Measurements from ENCODE around the gene PRR16. TPM values are rescaled to one million over a fixed set of nuclear protein-coding genes. Genes with fewer than 3 reads are reported as not detected.

Gene PRR16
- total and polyA plus RNA-seq, 2 of the 13 experiments (the other 11 are each of a cell fraction or from before 2014, with no cell fraction given) = not detected

DNA sequence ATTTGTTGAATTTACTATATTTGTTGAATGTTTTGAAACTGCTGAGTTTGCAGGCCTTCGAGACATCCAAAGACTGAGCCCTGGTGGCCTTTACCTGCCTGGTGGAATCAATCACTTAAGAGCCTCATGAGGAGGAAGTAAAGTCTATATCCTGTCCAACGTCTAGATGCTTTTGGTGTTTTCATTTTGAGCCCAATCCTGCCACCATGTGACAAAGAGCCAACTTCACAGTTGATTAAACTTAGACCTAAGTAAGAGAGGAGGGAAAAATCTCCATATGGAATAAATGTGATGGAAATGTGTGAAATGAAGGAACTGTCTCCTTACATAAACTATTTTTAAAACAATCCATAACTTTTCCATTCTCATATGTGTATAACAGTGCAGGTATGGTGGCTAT, 220.1 kb downstream of the PRR16 start:
- Histone ChIP-seq H3K4me1 (ENCODE audit: insufficient read depth, low read length) (no peaks in the 10 kb centered on the region), H4K20me1 (ENCODE audit: insufficient read depth, low read length) (no peaks in the 10 kb centered on the region), H3K4me2 (ENCODE audit: low read depth, low read length) (no peak overlapping the region), H3K4me3 (replicated peaks in 1 of 3; ENCODE audit: insufficient read depth in 1 of 3, low read depth in 2 of 3, low read length in 3 of 3) (no peak overlapping the region), H3K36me3 (replicated peaks in 1 of 2; ENCODE audit: control insufficient read depth in 1 of 2, insufficient read depth in 2 of 2, low read length in 2 of 2) (no peaks in the 10 kb centered on the region), H3K9ac (ENCODE audit: insufficient read depth, low read depth, low read length) (no peak overlapping the region), H3K9me3 (ENCODE audit: low read length) (no peaks in the 10 kb centered on the region), H3K27me3 (ENCODE audit: control insufficient read depth in 1 of 2, insufficient read depth in 2 of 2, low read length in 2 of 2) (no peaks in the 10 kb centered on the region), H2AFZ (ENCODE audit: low read length) (no peak overlapping the region), H3K79me2 (ENCODE audit: insufficient read depth, low read length) (no peaks in the 10 kb centered on the region), H3K27ac (ENCODE audit: extremely low read length, insufficient read depth, low read length) (no peak overlapping the region)
- FAIRE-seq = no peak
- ChIA-PET CTCF (ENCODE audit: low intra/inter-chr PET ratio, low total read pairs) (no interaction called here), POLR2A (no interaction called here)
- in situ Hi-C loops (cut with HindIII; ENCODE audit: extremely low pct_ligation_motif_present, low pct_unique_long_range_greater_than_20kb) (no loop called here), intact Hi-C loops (cut with micrococcal nuclease; ENCODE audit: unreplicated experiment) (no loop called here)
- no peak for ATAC-seq
- TF ChIP-seq ZNF20 (CRISPR knock-in tag; IDR thresholded peaks at IDR 0.05) = no peak
- TF ChIP-seq DMTF1 (CRISPR knock-in tag; IDR thresholded peaks at IDR 0.05) = no peak
- TF ChIP-seq ZKSCAN1 (IDR thresholded peaks at IDR 0.05; ENCODE audit: low read length) = no peak
- TF ChIP-seq TBL1XR1 (IDR thresholded peaks at IDR 0.05; ENCODE audit: borderline replicate concordance, low read length, partially characterized antibody) = no peak
- no peak for TF ChIP-seq ZNF773 (CRISPR knock-in tag; IDR thresholded peaks at IDR 0.05; ENCODE audit: borderline replicate concordance)
- no peak for TF ChIP-seq HCFC1 (IDR thresholded peaks at IDR 0.05; ENCODE audit: low read depth, low read length)
- no peak for TF ChIP-seq ARHGAP35 (CRISPR knock-in tag; IDR thresholded peaks at IDR 0.05; ENCODE audit: borderline replicate concordance)
- TF ChIP-seq, protein P1, sequence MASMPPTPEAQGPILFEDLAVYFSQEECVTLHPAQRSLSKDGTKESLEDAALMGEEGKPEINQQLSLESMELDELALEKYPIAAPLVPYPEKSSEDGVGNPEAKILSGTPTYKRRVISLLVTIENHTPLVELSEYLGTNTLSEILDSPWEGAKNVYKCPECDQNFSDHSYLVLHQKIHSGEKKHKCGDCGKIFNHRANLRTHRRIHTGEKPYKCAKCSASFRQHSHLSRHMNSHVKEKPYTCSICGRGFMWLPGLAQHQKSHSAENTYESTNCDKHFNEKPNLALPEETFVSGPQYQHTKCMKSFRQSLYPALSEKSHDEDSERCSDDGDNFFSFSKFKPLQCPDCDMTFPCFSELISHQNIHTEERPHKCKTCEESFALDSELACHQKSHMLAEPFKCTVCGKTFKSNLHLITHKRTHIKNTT (CRISPR knock-in tag; IDR thresholded peaks at IDR 0.05) = no peak
- TF ChIP-seq ZSCAN9 (CRISPR knock-in tag; IDR thresholded peaks at IDR 0.05; ENCODE audit: borderline replicate concordance) = no peak
- TF ChIP-seq ZNF282 (IDR thresholded peaks at IDR 0.05; ENCODE audit: partially characterized antibody) = no peak
- TF ChIP-seq DNMT3B (CRISPR knock-in tag; conservative IDR thresholded peaks at IDR 0.05) = no peak
- WGBS (ENCODE audit: low lambda C conversion rate) = 4% methylated on average over 2 of the region's 2 CpGs
- BruUV-seq (replicated peaks) = no TSS peak
- DNase-seq (ENCODE audit: low spot score) = no peak
